ENCODE measurements around the gene LCP1. TPM values are rescaled to one million over a fixed set of nuclear protein-coding genes. Genes with fewer than 3 reads are reported as not detected.

The LCP1 gene
- total RNA-seq, 1 donor = 44.9 TPM

DNA sequence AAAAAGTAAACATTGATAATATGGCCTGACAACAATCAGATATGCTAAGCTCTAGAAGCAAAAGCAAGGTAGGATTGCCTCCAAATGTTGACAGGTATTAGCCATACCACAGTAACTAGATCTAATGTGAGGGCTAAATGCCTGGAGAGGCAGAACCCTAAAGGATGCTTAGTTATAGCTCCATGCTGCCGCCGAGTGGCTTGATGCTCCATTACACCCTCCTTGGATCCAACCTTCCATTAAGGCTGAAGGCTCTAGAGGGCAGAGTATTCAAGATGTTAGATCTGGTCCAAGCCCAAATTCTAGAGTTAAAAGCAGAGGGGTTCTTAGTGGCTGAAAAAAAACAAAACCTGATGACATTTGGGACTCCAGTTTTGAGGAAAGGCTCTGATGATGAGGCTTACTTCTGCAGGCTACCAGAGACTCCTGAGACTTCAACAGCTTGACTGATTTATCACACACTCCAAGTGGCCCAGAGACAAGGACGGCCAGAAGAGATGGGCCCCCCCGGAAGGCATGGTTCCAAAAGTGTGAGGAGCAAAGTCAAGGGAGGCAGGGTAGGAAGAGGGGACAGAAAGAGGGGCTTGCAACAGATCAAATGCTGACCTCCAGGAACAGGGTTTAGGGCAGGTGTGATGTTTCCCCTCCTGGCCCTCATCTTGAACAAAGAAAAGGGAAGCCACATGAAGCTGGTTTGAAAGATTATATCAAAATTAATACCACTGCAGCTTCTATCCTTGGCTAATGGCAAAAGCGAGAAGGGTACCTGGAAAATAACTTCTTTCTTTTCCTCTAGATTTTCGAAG is 55.2 kb downstream of the LCP1 start:
- peak; percentile 75 for DNase-seq (ENCODE audit: low read depth)
- no peak overlapping the region for H3K4me3 ChIP-seq (ENCODE audit: low read depth, low read length)

GRCh38 chr13:46126056-46126455 is 55.9 kb downstream of the LCP1 start:
- no peak overlapping the region for H3K4me3 ChIP-seq (ENCODE audit: low read depth, low read length)
- DNase-seq (ENCODE audit: low read depth) = no peak
- TF ChIP-seq, protein P1, sequence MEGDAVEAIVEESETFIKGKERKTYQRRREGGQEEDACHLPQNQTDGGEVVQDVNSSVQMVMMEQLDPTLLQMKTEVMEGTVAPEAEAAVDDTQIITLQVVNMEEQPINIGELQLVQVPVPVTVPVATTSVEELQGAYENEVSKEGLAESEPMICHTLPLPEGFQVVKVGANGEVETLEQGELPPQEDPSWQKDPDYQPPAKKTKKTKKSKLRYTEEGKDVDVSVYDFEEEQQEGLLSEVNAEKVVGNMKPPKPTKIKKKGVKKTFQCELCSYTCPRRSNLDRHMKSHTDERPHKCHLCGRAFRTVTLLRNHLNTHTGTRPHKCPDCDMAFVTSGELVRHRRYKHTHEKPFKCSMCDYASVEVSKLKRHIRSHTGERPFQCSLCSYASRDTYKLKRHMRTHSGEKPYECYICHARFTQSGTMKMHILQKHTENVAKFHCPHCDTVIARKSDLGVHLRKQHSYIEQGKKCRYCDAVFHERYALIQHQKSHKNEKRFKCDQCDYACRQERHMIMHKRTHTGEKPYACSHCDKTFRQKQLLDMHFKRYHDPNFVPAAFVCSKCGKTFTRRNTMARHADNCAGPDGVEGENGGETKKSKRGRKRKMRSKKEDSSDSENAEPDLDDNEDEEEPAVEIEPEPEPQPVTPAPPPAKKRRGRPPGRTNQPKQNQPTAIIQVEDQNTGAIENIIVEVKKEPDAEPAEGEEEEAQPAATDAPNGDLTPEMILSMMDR (IDR thresholded peaks at IDR 0.05; ENCODE audit: insufficient read depth, low read depth, low read length) = no peak

More for the DNA sequence above, 55.2 kb downstream of the LCP1 start:
- TF ChIP-seq, protein P1 (IDR thresholded peaks at IDR 0.05; ENCODE audit: insufficient read depth, low read depth, low read length) = peak; percentile 97

GRCh38 chr13:46124967-46125933 is 56.7 kb downstream of the LCP1 start:
- peak; percentile 56 for DNase-seq (ENCODE audit: low read depth)
- TF ChIP-seq, protein P1 (IDR thresholded peaks at IDR 0.05; ENCODE audit: insufficient read depth, low read depth, low read length) = no peak

GRCh38 chr13:46124531-46124966 is 57.4 kb downstream of the LCP1 start:
- H3K4me3 ChIP-seq (ENCODE audit: low read depth, low read length) = no peak overlapping the region
- DNase-seq (ENCODE audit: low read depth) = no peak
- TF ChIP-seq, protein P1 (IDR thresholded peaks at IDR 0.05; ENCODE audit: insufficient read depth, low read depth, low read length) = no peak

More at GRCh38 chr13:46124967-46125933, 56.7 kb downstream of the LCP1 start:
- no peak overlapping the region for H3K4me3 ChIP-seq (ENCODE audit: low read depth, low read length)

DNA sequence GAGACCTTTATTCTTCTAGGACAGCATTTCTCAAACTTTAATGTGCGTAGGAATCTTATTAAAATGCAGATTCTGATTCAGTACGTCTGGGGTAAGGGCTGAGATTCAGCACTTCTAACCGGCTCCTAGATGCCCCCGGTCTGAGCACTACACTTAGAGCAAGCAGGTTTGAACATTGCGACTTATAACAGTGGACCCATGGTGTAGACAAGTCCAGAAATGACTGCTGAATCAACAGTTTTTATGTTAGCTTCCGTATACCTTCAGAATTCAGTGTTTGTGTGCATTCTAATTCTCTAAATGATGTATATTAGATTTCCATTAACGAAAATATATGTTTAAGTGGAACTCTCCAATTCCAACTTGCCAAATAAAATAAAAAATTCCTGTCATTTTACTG is 59.7 kb downstream of the LCP1 start:
- TF ChIP-seq, protein P1 (IDR thresholded peaks at IDR 0.05; ENCODE audit: insufficient read depth, low read depth, low read length) = no peak
- DNase-seq (ENCODE audit: low read depth) = no peak

GRCh38 chr13:46121597-46122163 is 60.3 kb downstream of the LCP1 start:
- no peak for DNase-seq (ENCODE audit: low read depth)
- no peak overlapping the region for H3K4me3 ChIP-seq (ENCODE audit: low read depth, low read length)
- TF ChIP-seq, protein P1 (IDR thresholded peaks at IDR 0.05; ENCODE audit: insufficient read depth, low read depth, low read length) = no peak

More for the DNA sequence above, 59.7 kb downstream of the LCP1 start:
- no peak overlapping the region for H3K4me3 ChIP-seq (ENCODE audit: low read depth, low read length)
